Measurements from ENCODE around the gene JOSD1.

DNA sequence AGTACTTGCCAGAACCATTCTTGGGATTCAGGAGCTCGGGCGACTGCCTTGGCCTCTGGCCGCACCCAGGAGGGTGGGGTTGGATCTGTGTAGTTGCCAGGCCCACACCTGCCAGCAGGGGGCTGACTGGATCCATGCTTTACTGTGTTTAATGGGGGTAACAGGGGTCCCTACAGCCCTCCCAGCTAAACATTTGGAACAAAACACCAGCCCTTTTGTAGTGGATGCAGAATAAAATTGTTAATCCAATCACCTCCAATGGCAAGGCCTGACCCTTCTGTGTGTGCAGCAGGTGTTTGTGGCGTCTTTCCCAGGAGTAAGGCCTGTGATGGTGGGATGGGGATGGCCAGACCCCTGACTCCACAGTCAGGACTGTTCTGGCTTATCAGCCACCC is 32.6 kb upstream of the JOSD1 start:
- TF ChIP-seq JUND (IDR thresholded peaks at IDR 0.05): no peak
- TF ChIP-seq, protein P1, sequence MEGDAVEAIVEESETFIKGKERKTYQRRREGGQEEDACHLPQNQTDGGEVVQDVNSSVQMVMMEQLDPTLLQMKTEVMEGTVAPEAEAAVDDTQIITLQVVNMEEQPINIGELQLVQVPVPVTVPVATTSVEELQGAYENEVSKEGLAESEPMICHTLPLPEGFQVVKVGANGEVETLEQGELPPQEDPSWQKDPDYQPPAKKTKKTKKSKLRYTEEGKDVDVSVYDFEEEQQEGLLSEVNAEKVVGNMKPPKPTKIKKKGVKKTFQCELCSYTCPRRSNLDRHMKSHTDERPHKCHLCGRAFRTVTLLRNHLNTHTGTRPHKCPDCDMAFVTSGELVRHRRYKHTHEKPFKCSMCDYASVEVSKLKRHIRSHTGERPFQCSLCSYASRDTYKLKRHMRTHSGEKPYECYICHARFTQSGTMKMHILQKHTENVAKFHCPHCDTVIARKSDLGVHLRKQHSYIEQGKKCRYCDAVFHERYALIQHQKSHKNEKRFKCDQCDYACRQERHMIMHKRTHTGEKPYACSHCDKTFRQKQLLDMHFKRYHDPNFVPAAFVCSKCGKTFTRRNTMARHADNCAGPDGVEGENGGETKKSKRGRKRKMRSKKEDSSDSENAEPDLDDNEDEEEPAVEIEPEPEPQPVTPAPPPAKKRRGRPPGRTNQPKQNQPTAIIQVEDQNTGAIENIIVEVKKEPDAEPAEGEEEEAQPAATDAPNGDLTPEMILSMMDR (IDR thresholded peaks at IDR 0.05; ENCODE audit: low read depth, low read length, missing input control): peak; percentile 51
- no peak for TF ChIP-seq MAX (IDR thresholded peaks at IDR 0.05)

Measured in liver (tissue), 3 donors.